Esophagus mucosa (tissue), 1 donor: ENCODE results near the gene EIF4EBP3. TPM values are rescaled to one million over a fixed set of nuclear protein-coding genes. Genes with fewer than 3 reads are reported as not detected.

Source experiments
- ATAC-seq: fragments of 200-7000 bp; cut with Tn5 transposase; one replicate; pipeline ENCODE4 v1.9.1; 2020
- total RNA-seq: library from RNA; stranded (reverse); gene quantifications from one replicate; pipeline ENCODE4 v1.2.4, GENCODE V29; 2023
- donor health status: DM: yes; HTN: yes; CAD: no.

Gene EIF4EBP3
- total RNA-seq = 20.7 TPM

DNA sequence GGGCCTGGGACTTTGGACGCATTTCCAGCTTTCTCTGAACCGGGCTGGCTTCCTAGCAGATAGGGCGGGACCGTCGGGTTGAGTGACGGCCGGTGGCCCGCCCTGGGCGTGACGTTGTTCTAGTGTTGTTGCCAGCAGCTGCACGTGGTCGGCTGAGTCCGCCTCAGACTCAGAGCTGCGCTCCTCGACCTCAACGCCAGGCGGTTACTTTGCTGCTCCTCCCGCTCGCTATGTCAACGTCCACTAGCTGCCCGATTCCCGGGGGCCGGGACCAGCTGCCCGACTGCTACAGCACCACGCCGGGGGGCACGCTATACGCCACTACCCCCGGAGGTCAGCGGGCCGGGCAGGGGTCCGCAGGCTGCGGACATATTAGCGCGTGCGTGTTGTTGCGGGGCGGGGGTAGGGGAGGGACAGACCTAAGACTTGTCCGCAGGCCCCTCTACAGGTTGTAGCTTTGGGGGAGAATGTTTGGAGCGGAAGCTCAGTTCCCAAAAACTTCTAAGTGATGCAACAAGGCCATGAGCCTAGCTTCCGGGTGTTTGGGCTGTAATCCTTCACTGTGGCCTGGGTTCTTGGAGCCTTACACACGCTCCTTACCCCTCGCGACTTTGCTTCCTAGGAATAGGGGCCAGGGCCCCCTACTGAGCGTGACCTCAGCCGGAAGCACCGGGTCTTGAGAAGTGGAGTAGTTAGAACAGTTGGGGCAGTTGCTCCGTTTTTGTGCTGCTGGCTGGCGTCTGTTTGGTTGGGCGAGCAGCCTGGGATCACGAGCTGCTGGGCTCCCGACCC, at the start of gene EIF4EBP3:
EIF4EBP3 (plus strand) TSS at position 155 of the 792 bp plus-strand sequence; CDS start at position 231, 76 bp downstream.
- ATAC-seq = peak; percentile 95

GRCh38 chr5:140497897-140498296, 49.6 kb upstream of the EIF4EBP3 start:
- no peak for ATAC-seq

DNA sequence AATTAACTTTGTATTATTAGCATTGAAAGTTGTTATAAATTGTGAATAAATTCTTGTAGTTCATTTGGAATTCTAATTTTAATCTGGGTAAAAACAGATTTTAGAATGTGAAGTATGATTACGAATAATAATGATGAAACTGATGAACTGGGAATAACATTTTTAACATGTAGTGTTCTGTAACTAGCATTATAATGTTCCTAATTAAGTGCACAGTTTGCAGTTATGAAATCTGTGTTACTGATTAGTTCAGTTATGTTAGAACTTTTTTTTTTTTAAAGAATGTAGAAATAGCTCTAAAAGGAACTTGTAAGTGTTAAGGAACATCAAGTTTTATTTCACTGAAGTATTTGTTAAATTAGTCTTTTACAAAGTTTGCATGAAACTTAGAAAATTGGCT, 48.9 kb upstream of the EIF4EBP3 start:
- ATAC-seq = no peak

- no peak for ATAC-seq
Observed at GRCh38 chr5:140502834-140503233, 44.6 kb upstream of the EIF4EBP3 start.

GRCh38 chr5:140509898-140510297, 37.6 kb upstream of the EIF4EBP3 start:
- no peak for ATAC-seq

GRCh38 chr5:140513124-140513523, 34.3 kb upstream of the EIF4EBP3 start:
- no peak for ATAC-seq

DNA sequence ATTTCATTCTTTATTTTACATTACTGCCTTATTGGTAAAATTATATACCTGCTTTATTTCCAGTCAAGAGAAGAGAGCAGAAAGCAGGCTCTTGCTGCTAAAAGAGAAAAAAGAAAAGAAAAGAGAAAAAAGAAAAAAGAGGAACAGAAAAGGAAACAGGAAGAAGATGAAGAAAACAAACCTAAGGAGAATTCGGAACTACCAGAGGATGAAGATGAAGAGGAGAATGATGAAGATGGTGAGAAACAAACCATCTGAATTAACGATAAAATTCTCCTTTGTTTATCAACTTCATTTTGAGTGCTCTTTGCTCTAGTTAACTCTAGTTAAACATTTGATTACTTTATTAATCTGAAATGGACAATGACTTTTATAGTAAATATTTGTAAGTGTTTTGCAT, 23.5 kb upstream of the EIF4EBP3 start:
- no peak for ATAC-seq

GRCh38 chr5:140540227-140540626, 7.2 kb upstream of the EIF4EBP3 start:
- no peak for ATAC-seq

DNA sequence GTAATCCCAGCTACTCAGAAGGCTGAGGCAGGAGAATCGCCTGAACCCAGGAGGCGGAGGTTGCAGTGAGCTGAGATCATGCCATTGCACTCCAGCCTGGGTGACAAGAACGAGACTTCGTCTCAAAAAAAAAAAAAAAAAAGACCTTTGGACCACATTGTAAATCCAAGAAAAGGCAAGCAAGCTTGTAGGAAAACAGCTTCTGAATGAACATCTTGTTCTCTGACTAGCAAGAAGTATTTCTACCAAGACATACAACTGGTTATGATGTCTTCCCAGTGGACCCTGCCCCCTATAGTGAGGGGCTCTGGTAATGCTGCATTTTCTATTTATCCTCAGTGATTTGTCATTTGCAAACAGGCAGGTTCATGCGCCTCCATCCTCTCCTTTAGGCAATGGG, 4.5 kb upstream of the EIF4EBP3 start:
- ATAC-seq = no peak

DNA sequence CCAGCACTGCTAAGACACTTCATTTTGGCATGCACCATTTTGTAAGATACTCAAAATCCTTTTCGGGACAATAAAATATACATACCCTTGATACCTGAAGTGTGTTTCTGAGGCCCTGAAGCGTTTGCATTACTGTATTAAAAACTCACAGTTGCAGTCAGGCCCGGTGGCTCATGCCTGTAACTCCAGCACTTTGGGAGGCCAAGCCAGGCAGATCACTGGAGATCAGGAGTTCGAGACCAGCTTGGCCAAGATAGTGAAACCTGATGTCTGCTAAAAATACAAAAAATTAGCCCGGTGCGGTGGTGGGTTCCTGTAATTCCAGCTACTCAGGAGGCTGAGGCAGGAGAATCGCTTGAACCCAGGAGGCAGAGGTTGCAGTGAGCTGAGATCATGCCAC, 2.5 kb upstream of the EIF4EBP3 start:
- no peak for ATAC-seq

DNA sequence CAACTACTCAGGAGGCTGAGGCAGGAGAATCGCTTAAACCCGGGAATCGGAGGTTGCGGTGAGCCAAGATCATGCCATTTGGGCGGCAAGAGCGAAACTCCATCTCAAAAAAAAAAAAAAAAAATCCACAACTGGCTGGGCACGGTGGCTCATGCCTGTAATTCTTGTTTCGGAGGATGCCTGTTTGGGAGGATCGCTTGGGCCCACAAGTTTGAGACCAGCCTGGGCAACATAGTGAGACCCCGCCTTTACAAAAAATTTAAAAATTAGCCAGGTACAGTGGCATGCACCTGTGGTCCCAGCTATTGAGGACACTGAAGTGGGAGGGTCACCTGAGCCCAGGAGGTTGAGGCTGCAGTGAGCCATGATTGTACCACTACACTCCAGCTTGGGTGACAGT, 1.9 kb upstream of the EIF4EBP3 start:
- ATAC-seq = no peak

GRCh38 chr5:140546851-140547507, 483 bp upstream of the EIF4EBP3 start:
- ATAC-seq = peak; percentile 8

- ATAC-seq = peak; percentile 79
Observed at GRCh38 chr5:140548300-140548688, 832 bp downstream of the EIF4EBP3 start.

GRCh38 chr5:140548791-140549190, 1.3 kb downstream of the EIF4EBP3 start:
- no peak for ATAC-seq

DNA sequence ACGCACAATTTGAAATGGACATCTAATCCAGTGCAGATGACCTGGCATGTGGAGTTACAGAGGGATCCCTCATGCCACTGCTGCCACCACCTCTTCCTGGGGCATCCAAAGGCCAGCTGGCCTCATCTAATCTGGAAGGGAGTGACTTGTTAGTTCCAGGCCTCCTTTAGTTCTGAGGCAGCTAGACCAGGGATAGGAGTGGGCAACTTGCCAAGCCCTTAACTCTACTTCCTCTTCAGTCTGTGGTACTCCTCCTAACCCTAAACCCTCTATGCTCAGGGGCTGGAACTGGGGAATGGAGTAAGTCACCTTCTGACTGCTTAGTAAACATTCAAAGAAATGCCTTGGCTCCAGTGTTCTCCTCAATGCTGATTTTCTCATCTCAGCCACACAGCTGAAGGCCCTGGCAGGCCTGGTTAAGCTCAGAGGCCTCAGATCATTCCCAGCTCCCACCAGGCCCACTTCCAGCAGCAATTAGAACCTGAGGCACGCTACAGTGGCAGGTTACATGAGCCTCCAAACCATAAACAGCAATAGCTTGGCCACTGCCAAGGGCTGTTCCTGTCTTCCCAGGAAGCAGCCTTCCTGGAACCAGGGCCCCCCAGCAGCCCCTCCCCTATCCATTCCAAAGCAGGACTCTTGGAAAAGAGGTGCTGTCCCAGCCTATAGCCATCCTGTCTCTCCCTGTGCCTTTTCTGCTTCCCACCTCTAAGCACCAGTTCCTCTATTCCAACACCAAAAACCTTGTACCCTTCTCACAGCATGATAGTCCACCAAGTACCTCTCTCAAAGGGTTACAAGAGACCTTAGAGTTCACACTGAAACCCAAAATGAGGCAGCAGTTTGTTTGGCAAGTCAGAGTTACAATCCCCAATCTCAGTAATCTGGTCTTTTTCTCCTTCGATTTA, 2.0 kb downstream of the EIF4EBP3 start:
- peak; percentile 41 for ATAC-seq

- ATAC-seq = no peak
Observed at GRCh38 chr5:140550147-140551079, 3.0 kb downstream of the EIF4EBP3 start.

- ATAC-seq = no peak
Observed at GRCh38 chr5:140551872-140552271, 4.4 kb downstream of the EIF4EBP3 start.

GRCh38 chr5:140553657-140554056, 6.2 kb downstream of the EIF4EBP3 start:
- no peak for ATAC-seq

DNA sequence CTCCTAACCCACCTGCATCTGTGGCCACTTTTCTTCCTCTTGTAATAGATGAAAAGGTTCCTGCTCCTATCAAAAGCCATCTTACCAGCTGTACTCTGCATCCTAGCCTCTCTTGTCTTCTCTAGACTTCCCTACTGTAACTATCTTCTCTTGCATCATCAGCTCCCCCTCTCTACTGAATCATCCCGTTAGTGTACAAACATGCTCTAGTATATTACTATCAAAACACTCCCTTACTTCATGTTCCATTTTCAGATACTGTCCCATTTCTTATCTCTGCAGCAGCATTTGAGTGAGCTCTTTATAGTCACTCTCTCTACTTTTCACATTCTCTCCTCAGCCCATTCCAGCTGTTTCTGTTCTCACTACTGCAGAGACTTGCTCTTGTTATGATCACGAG, 7.0 kb downstream of the EIF4EBP3 start:
- ATAC-seq = no peak

DNA sequence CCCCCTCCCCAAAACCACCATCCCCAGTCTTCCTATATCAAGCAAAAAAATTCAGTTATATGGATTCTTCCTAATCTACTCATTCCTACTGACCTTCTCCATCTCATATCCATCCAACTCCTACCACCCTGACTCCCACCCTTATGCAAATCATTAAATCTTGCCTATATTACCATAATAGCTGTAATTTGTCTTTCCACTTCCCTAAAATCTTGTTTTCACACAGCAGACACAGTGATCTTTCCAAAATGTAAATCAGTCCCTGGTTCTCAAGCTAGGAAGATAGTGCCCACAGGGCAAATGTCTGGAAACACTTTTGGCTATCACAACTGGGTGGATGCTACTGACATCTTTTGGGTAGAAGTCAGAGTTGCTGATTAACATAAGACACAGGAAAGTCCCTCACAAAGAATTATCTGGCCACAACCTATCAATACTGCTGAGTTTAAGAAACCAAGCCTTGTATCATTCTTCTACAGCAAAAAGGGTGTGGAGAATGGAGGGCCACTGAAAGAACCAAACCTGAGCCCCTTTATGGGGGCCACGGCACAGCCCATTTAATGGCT, 8.4 kb downstream of the EIF4EBP3 start:
- ATAC-seq = no peak

DNA sequence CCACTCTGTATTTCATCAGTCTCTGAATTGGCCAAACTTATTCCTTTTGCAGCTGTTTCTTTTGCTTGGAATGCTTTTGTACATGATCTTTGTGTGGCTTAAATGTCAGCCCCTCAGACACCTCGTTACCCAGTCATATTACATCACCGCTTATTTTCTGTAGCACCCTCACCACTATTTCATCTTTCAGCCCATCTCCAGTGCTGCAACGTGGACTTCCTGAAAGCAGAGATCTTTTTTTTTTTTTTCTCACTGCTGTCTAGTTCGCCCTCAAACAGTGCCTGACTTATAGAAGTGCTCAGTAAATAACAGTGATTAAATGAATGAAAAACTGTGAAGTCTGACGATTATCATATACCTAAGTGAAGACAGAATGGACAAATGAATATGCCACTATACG, 9.0 kb downstream of the EIF4EBP3 start:
- ATAC-seq = no peak
